IMR-90 (cell line): ENCODE measurements around the gene SLC5A10. TPM values are rescaled to one million over a fixed set of nuclear protein-coding genes. Genes with fewer than 3 reads are reported as not detected.

Experiments used
- ATAC-seq: fragments of 200-7000 bp; cut with Tn5 transposase; 2 replicates; pipeline ENCODE4 v1.9.1; 2020; ENCODE audit warnings: low read depth, mild to moderate bottlenecking, moderate library complexity
- BruUV-seq: library from RNA; stranded (reverse); fragments of 400-500 nt; replicated peaks from 2 replicates; lab custom pipeline; 2021; lab: Mats Ljungman, UMichigan
- CTCF ChIA-PET: fragments of 300-600 bp; formaldehyde crosslinking; extraction: SDS; loops from one replicate; lab custom pipeline; 2021; ENCODE audit warnings: antibody characterized with exemption; lab: Yijun Ruan, JAX
- POLR2A ChIA-PET: fragments of 300-600 bp; sonication (Branson Sonifier 250); formaldehyde crosslinking; loops from one replicate; lab custom pipeline; 2022; ENCODE audit warnings: antibody characterized with exemption; ENCODE audit not compliant: unreplicated experiment; lab: Charles Lee
- DNase-seq: peaks from one replicate; pipeline ENCODE4 v3.0.0; 2013
- H2AFZ ChIP-seq: replicated peaks from 2 replicates; pipeline ENCODE3; 2013; ENCODE audit warnings: low read length, mild to moderate bottlenecking; ENCODE audit not compliant: poor library complexity
- H2AK5ac ChIP-seq: 2 replicates; pipeline ENCODE4 v1.6.1; 2013; ENCODE audit warnings: low read depth, low read length, inconsistent platforms
- H2AK9ac ChIP-seq: replicated peaks from 2 replicates; pipeline ENCODE3; 2013; ENCODE audit warnings: mild to moderate bottlenecking, low read depth, low read length, moderate library complexity; ENCODE audit not compliant: poor library complexity
- H2BK120ac ChIP-seq: 2 replicates; pipeline ENCODE4 v1.6.1; 2013; ENCODE audit warnings: low read depth, low read length, inconsistent platforms
- H2BK15ac ChIP-seq: 3 replicates; pipeline ENCODE4 v1.6.1; 2013; ENCODE audit warnings: low read depth, low read length, inconsistent platforms
- H2BK20ac ChIP-seq: 2 replicates; pipeline ENCODE4 v1.6.1; 2013; ENCODE audit warnings: low read depth, mild to moderate bottlenecking, inconsistent platforms, low read length, moderate library complexity
- H2BK5ac ChIP-seq: 2 replicates; pipeline ENCODE4 v1.6.1; 2013; ENCODE audit warnings: mild to moderate bottlenecking, low read depth, low read length, inconsistent platforms; ENCODE audit not compliant: poor library complexity, severe bottlenecking
- H3K14ac ChIP-seq: replicated peaks from 2 replicates; pipeline ENCODE4 v1.6.1; 2013; ENCODE audit warnings: low read depth, low read length, inconsistent platforms
- H3K18ac ChIP-seq: 2 replicates; pipeline ENCODE4 v1.6.1; 2013; ENCODE audit warnings: low read depth, low read length, control low read depth
- H3K23ac ChIP-seq: 2 replicates; pipeline ENCODE4 v1.6.1; 2013; ENCODE audit warnings: low read depth, low read length, inconsistent platforms
- H3K27ac ChIP-seq: 2 replicates; pipeline ENCODE4 v1.5.1; 2013; ENCODE audit warnings: mild to moderate bottlenecking, control low read depth, low read length; ENCODE audit not compliant: insufficient read depth
- H3K27me3 ChIP-seq: 2 replicates; pipeline ENCODE4 v1.6.1; 2013; ENCODE audit warnings: low read length; ENCODE audit not compliant: control insufficient read depth, insufficient read depth
- H3K36me3 ChIP-seq: 2 replicates; pipeline ENCODE4 v1.6.1; 2013; ENCODE audit warnings: low read length, mixed read lengths; ENCODE audit not compliant: control insufficient read depth, insufficient read depth
- H3K4ac ChIP-seq: 2 replicates; pipeline ENCODE4 v1.6.1; 2013; ENCODE audit warnings: low read depth, low read length, inconsistent platforms
- H3K4me1 ChIP-seq: 2 replicates; pipeline ENCODE4 v1.6.1; 2013; ENCODE audit warnings: low read length, mixed read lengths; ENCODE audit not compliant: control insufficient read depth, insufficient read depth
- H3K4me2 ChIP-seq: 2 replicates; pipeline ENCODE4 v1.6.1; 2013; ENCODE audit warnings: low read depth, mild to moderate bottlenecking, control low read depth, low read length, moderate library complexity
- H3K4me3 ChIP-seq: 2 replicates; pipeline ENCODE4 v1.5.1; 2013; ENCODE audit warnings: low read depth, mild to moderate bottlenecking, control low read depth, low read length, moderate library complexity; ENCODE audit not compliant: insufficient read depth
- H3K56ac ChIP-seq: 2 replicates; pipeline ENCODE4 v1.6.1; 2013; ENCODE audit warnings: low read length, inconsistent platforms; ENCODE audit not compliant: insufficient read depth; ENCODE audit errors: extremely low read depth
- H3K79me1 ChIP-seq, 2 experiments: 2 replicates each; pipeline ENCODE4 v1.6.1; 2013; ENCODE audit warnings: low read length in 2 of 2, inconsistent platforms in 1 of 2, low read depth in 1 of 2
- H3K9ac ChIP-seq: 2 replicates; pipeline ENCODE4 v1.6.1; 2013; ENCODE audit warnings: low read depth, low read length, control low read depth
- H3K9me1 ChIP-seq: 2 replicates; pipeline ENCODE4 v1.6.1; 2013; ENCODE audit warnings: low read length, inconsistent platforms; ENCODE audit not compliant: insufficient read depth
- H3K9me3 ChIP-seq: 2 replicates; pipeline ENCODE4 v1.6.1; 2013; ENCODE audit warnings: low read length; ENCODE audit not compliant: control insufficient read depth, insufficient read depth
- H4K20me1 ChIP-seq: 2 replicates; pipeline ENCODE4 v1.6.1; 2013; ENCODE audit warnings: low read length, inconsistent platforms; ENCODE audit not compliant: insufficient read depth
- H4K5ac ChIP-seq: 2 replicates; pipeline ENCODE4 v1.6.1; 2013; ENCODE audit warnings: mild to moderate bottlenecking, low read depth, low read length, control low read depth
- H4K8ac ChIP-seq, 2 experiments: 2 replicates each; pipeline ENCODE4 v1.6.1; 2013; ENCODE audit warnings: low read depth in 2 of 2, low read length in 2 of 2, control low read depth in 1 of 2, inconsistent platforms in 1 of 2
- H4K91ac ChIP-seq: 2 replicates; pipeline ENCODE4 v1.6.1; 2013; ENCODE audit warnings: low read depth, low read length, inconsistent platforms; ENCODE audit not compliant: insufficient read depth
- BHLHE40 ChIP-seq: fragments of 150-350 bp; IDR thresholded peaks from 2 replicates; pipeline ENCODE4 v1.6.1; 2016; ENCODE audit warnings: mild to moderate bottlenecking, low read depth, low read length
- CEBPB ChIP-seq: IDR thresholded peaks from 2 replicates; pipeline ENCODE4 v1.6.1; 2012; ENCODE audit warnings: low read depth, low read length, improper control_type of control experiment
- CHD1 ChIP-seq: IDR thresholded peaks from 2 replicates; pipeline ENCODE4 v1.6.1; 2012; ENCODE audit warnings: low read depth, low read length, improper control_type of control experiment
- FOS ChIP-seq: fragments of 150-350 bp; IDR thresholded peaks from 2 replicates; pipeline ENCODE4 v1.6.1; 2016; ENCODE audit warnings: low read depth, low read length
- MAFK ChIP-seq: IDR thresholded peaks from 2 replicates; pipeline ENCODE4 v1.6.1; 2012; ENCODE audit warnings: low read depth, low read length, improper control_type of control experiment
- MAZ ChIP-seq: IDR thresholded peaks from 2 replicates; pipeline ENCODE4 v1.6.1; 2012; ENCODE audit warnings: low read depth, mild to moderate bottlenecking, low read length, improper control_type of control experiment, moderate library complexity, borderline replicate concordance
- MXI1 ChIP-seq: IDR thresholded peaks from 2 replicates; pipeline ENCODE4 v1.6.1; 2012; ENCODE audit warnings: low read depth, mild to moderate bottlenecking, low read length, moderate library complexity, borderline replicate concordance
- NFE2L2 ChIP-seq: fragments of 150-350 bp; IDR thresholded peaks from 2 replicates; pipeline ENCODE4 v1.6.1; 2016; ENCODE audit warnings: low read depth, mild to moderate bottlenecking, low read length
- POLR2A ChIP-seq: IDR thresholded peaks from 2 replicates; pipeline ENCODE4 v1.6.1; 2012; ENCODE audit warnings: mild to moderate bottlenecking, low read depth, low read length
- RAD21 ChIP-seq: IDR thresholded peaks from 2 replicates; pipeline ENCODE4 v1.6.1; 2012; ENCODE audit warnings: low read length, improper control_type of control experiment
- RCOR1 ChIP-seq: IDR thresholded peaks from 2 replicates; pipeline ENCODE4 v1.6.1; 2012; ENCODE audit warnings: mild to moderate bottlenecking, low read length, improper control_type of control experiment; ENCODE audit not compliant: insufficient replicate concordance
- RFX5 ChIP-seq: IDR thresholded peaks from 2 replicates; pipeline ENCODE4 v1.8.0; 2012; ENCODE audit warnings: low read depth, mild to moderate bottlenecking, low read length, moderate library complexity
- SMC3 ChIP-seq: fragments of 150-350 bp; IDR thresholded peaks from 2 replicates; pipeline ENCODE4 v1.6.1; 2016; ENCODE audit warnings: low read depth, mild to moderate bottlenecking, antibody characterized with exemption, low read length, moderate library complexity
- WGBS, 2 experiments: methylation state at CpG; one replicate each; pipeline versions ENCODE4 v1.1.5 to v1.1.7; 2013; ENCODE audit warnings: missing lambda C conversion rate in 2 of 2; ENCODE audit not compliant: insufficient read length in 1 of 2; ENCODE audit errors: extremely low coverage in 2 of 2; 5-methylcytosine and 5-hydroxymethylcytosine counted together
- dilution Hi-C: fragments of 300-500 bp; cut with HindIII; formaldehyde crosslinking; loops from one replicate; pipeline ENCODE4 v1.14.3; 2018; ENCODE audit warnings: low sequenced_read_pairs; ENCODE audit not compliant: unreplicated experiment
- in situ Hi-C: fragments of 300-500 bp; cut with MboI; formaldehyde crosslinking; loops from 3 replicates; pipeline ENCODE4 v1.14.3; 2019; ENCODE audit warnings: low sequenced_read_pairs, inconsistent platforms, mixed read lengths
- intact Hi-C: fragments of 100-400 bp; cut with micrococcal nuclease; formaldehyde crosslinking; loops from 2 replicates; pipeline ENCODE4 v1.10.0; 2022
- polyA plus RNA-seq, 3 experiments: library from polyadenylated mRNA; depleted of rRNA; stranded (reverse); fragments of >200 nt; gene quantifications; 2 replicates each; pipeline ENCODE4 v1.2.3, GENCODE V29; 2012; ENCODE audit warnings: low replicate concordance in 1 of 3
- total RNA-seq: library from RNA; depleted of rRNA; stranded (reverse); fragments of >200 nt; gene quantifications from 2 replicates; pipeline ENCODE4 v1.2.3, GENCODE V29; 2012
- TF ChIP-seq, protein P1 (sequence below): fragments of 150-350 bp; IDR thresholded peaks from 2 replicates; pipeline ENCODE4 v1.6.1; 2016; ENCODE audit warnings: low read depth, mild to moderate bottlenecking, low read length, moderate library complexity, borderline replicate concordance
- TF ChIP-seq, protein P2 (sequence below): conservative IDR thresholded peaks from 2 replicates; pipeline ENCODE4 v1.5.1; 2012; ENCODE audit warnings: mild to moderate bottlenecking, low read depth, low read length, improper control_type of control experiment

The SLC5A10 gene
- total and polyA plus RNA-seq, 2 of the 4 experiments (the other 2 are of a cell fraction), result not detected

DNA sequence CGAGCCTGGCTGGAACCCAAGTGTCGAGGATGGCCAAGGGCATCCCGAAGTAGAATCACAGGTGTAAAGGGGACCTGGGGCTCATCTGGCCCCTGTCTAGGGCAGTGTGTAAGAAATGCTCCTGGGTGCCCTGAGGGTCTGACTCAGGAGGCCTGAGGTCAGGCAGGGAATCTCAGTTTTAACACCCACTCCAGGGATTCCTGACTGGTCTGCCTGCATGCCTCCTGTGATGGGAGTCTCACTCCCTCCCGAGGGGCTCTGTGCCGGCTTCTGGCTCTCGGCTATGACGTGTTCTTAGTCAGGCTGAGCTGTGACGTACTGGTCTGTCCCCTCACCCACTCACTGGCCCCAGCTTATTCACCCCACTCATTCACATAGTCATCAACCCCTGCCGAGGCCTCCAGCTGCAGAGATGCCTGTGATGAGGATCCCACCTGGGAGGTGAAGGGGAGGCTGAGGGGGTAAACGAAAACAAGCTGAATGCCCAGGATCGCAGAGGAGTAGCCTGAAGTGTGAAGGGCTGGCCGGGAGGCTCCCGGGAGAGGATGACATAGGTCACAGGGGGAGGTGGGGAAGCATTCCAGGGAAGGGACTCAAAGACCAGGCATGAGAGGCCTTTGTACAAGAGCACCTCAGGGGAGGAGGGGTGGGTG, 28.8 kb downstream of the SLC5A10 start:
- POLR2A ChIA-PET, result no interaction called here
- H3K27ac ChIP-seq, result peak overlapping the region; percentile 6; the same call in 1 of the 2 replicates
- no peak for TF ChIP-seq NFE2L2
- TF ChIP-seq MAZ, result peak; percentile 57; the same call in 1 of the 2 replicates
- peak; percentile 88 for TF ChIP-seq RCOR1
- TF ChIP-seq MAFK, result no peak
- peak; percentile 45 for TF ChIP-seq FOS
- TF ChIP-seq, protein P1, sequence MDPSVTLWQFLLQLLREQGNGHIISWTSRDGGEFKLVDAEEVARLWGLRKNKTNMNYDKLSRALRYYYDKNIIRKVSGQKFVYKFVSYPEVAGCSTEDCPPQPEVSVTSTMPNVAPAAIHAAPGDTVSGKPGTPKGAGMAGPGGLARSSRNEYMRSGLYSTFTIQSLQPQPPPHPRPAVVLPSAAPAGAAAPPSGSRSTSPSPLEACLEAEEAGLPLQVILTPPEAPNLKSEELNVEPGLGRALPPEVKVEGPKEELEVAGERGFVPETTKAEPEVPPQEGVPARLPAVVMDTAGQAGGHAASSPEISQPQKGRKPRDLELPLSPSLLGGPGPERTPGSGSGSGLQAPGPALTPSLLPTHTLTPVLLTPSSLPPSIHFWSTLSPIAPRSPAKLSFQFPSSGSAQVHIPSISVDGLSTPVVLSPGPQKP, result no peak
- no peak for TF ChIP-seq SMC3
- TF ChIP-seq RFX5, result no peak
- no peak for TF ChIP-seq MXI1
- TF ChIP-seq BHLHE40, result peak; percentile 57; the same call in 1 of the 2 replicates
- TF ChIP-seq CEBPB, result no peak
- peak; percentile 23; the same call in 1 of the 2 replicates for TF ChIP-seq POLR2A
- no peak for TF ChIP-seq RAD21
- TF ChIP-seq, protein P2, sequence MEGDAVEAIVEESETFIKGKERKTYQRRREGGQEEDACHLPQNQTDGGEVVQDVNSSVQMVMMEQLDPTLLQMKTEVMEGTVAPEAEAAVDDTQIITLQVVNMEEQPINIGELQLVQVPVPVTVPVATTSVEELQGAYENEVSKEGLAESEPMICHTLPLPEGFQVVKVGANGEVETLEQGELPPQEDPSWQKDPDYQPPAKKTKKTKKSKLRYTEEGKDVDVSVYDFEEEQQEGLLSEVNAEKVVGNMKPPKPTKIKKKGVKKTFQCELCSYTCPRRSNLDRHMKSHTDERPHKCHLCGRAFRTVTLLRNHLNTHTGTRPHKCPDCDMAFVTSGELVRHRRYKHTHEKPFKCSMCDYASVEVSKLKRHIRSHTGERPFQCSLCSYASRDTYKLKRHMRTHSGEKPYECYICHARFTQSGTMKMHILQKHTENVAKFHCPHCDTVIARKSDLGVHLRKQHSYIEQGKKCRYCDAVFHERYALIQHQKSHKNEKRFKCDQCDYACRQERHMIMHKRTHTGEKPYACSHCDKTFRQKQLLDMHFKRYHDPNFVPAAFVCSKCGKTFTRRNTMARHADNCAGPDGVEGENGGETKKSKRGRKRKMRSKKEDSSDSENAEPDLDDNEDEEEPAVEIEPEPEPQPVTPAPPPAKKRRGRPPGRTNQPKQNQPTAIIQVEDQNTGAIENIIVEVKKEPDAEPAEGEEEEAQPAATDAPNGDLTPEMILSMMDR, result no peak
- TF ChIP-seq CHD1, result no peak

More for the DNA sequence above, 28.8 kb downstream of the SLC5A10 start:
- H2AK5ac ChIP-seq, result peak overlapping the region; percentile 64; the same call in 1 of the 2 replicates
- CTCF ChIA-PET, result no interaction called here
- peaks cover 12 to 51% of the 10 kb centered on the region in 2 experiments for H3K79me1 ChIP-seq
- no peak overlapping the region for H4K91ac ChIP-seq
- no TSS peak for BruUV-seq
- no peak overlapping the region for H2BK15ac ChIP-seq
- peak overlapping the region; percentile 15 to 87; a peak in 3 of 4 replicates for H4K8ac ChIP-seq
- no peak overlapping the region for H3K9ac ChIP-seq
- dilution Hi-C loops (no loop called here), in situ Hi-C loops (no loop called here), intact Hi-C loops (no loop called here)
- no peaks in the 10 kb centered on the region for H3K27me3 ChIP-seq
- peak; percentile 50 for ATAC-seq
- peak overlapping the region; percentile 25 for H2BK5ac ChIP-seq
- H3K36me3 ChIP-seq, result peaks cover 37% of the 10 kb centered on the region
- no peak overlapping the region for H3K4me3 ChIP-seq
- peaks cover 19% of the 10 kb centered on the region for H3K4me1 ChIP-seq
- H3K23ac ChIP-seq, result no peak overlapping the region; the same call in none of the 2 replicates
- DNase-seq, result peak; percentile 88
- peak overlapping the region; percentile 9; the same call in 1 of the 2 replicates for H3K4me2 ChIP-seq
- no peak overlapping the region for H4K5ac ChIP-seq
- no peak overlapping the region for H3K56ac ChIP-seq
- no peak overlapping the region for H3K18ac ChIP-seq
- peaks cover 13% of the 10 kb centered on the region for H3K9me1 ChIP-seq
- no peaks in the 10 kb centered on the region for H3K9me3 ChIP-seq
- peak overlapping the region; percentile 81 for H3K4ac ChIP-seq
- H4K20me1 ChIP-seq, result no peaks in the 10 kb centered on the region
- WGBS, 2 experiments, result 54% methylated on average over 7 of the region's 13 CpGs; no CpG with 5 or more reads in 1 of the 2 experiments
- H2BK20ac ChIP-seq, result no peak overlapping the region
- H2AK9ac ChIP-seq, result peak overlapping the region; percentile 86
- peak overlapping the region; percentile 83 for H3K14ac ChIP-seq
- H2AFZ ChIP-seq, result peak overlapping the region; percentile 82
- H2BK120ac ChIP-seq, result no peak overlapping the region
